Measurements from ENCODE around the gene DIPK2A. TPM values are rescaled to one million over a fixed set of nuclear protein-coding genes. Genes with fewer than 3 reads are reported as not detected.

The DIPK2A gene
- total and polyA plus RNA-seq, 2 donors (not counting 3 experiments of a cell fraction or from before 2014, with no cell fraction given), result 18.9 to 43.0 TPM

DNA sequence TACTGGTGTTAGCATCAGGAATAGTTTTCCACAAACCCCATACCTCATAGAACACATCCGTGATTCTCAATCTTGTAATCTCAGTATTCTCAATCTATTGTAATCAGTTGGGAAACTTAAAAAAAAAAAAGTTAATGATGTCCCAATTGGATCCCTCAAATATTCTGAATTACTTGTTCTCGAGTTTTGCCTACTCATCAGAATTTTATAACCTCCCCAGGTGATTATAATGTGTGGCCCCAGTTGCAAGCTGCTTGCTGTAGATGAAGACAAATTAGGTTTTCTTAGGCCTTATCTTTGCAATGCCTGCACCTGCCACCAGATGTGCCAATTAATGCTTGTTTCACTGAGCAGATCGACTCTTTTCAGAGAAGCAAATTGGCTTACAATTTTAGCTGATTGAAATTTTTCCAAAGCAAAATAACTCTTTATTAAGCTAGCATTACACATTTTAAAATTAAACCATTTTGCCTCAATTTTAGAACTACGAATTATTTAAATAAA, 19.0 kb upstream of the DIPK2A start:
- no peaks in the 10 kb centered on the region for H3K79me2 ChIP-seq (ENCODE audit: control insufficient read depth, insufficient read depth, low read length)
- no TSS peak for BruUV-seq (replicated peaks)
- FAIRE-seq (no peak), DNase-seq (ENCODE audit: low read depth, low spot score) (no peak)
- H3K27me3 ChIP-seq (ENCODE audit: control insufficient read depth in 2 of 2, insufficient read depth in 2 of 2, low read length in 2 of 2), result no peaks in the 10 kb centered on the region
- H3K4me3 ChIP-seq (replicated peaks in 1 of 3; ENCODE audit: insufficient read depth in 1 of 3, low read depth in 1 of 3, low read length in 3 of 3), result no peak overlapping the region
- H3K9ac ChIP-seq (replicated peaks; ENCODE audit: extremely low read depth, insufficient read depth, low read length), result no peak overlapping the region
- no peak overlapping the region for H2AFZ ChIP-seq (ENCODE audit: low read depth, low read length)
- POLR2A ChIA-PET, result no interaction called here
- no peaks in the 10 kb centered on the region for H3K4me1 ChIP-seq (ENCODE audit: control insufficient read depth, extremely low read depth, insufficient read depth, low read length)
- intact Hi-C loops (cut with micrococcal nuclease) (loop anchor here (5.0 kb wide), 1 partner anchor 155 kb away; no protein-coding TSS in a partner anchor), dilution Hi-C loops (cut with MboI; ENCODE audit: extremely low pct_ligation_motif_present, low sequenced_read_pairs) (no loop called here)
- H3K36me3 ChIP-seq (ENCODE audit: control insufficient read depth in 2 of 2, extremely low read depth in 1 of 2, insufficient read depth in 2 of 2, low read length in 2 of 2), result no peaks in the 10 kb centered on the region
- no peaks in the 10 kb centered on the region for H3K9me1 ChIP-seq (replicated peaks; ENCODE audit: control insufficient read depth, extremely low read depth, insufficient read depth, low read length)
- H3K9me3 ChIP-seq (replicated peaks; ENCODE audit: control insufficient read depth, insufficient read depth, low read length), result no peaks in the 10 kb centered on the region
- CTCF ChIA-PET, result interaction anchor here (0.8 to 0.9 kb wide), 3 partner anchors 11 to 177 kb away, joined by 3 to 4 read pairs (median 3); no protein-coding TSS in a partner anchor
- H3K27ac ChIP-seq (ENCODE audit: insufficient read depth, low read depth, low read length), result no peak overlapping the region
- no peaks in the 10 kb centered on the region for H4K20me1 ChIP-seq (replicated peaks; ENCODE audit: control insufficient read depth, extremely low read depth, insufficient read depth, low read length)
- H3K4me2 ChIP-seq (ENCODE audit: insufficient read depth, low read length), result no peak overlapping the region
- TF ChIP-seq POLR2A (IDR thresholded peaks at IDR 0.05; ENCODE audit: low read depth, low read length), result no peak
- no peak for TF ChIP-seq EZH2 (IDR thresholded peaks at IDR 0.05; ENCODE audit: borderline replicate concordance, low read depth, low read length, severe bottlenecking)
- no peak for TF ChIP-seq FOS (IDR thresholded peaks at IDR 0.05; ENCODE audit: borderline replicate concordance, insufficient read depth, low read length)
- TF ChIP-seq, protein P1, sequence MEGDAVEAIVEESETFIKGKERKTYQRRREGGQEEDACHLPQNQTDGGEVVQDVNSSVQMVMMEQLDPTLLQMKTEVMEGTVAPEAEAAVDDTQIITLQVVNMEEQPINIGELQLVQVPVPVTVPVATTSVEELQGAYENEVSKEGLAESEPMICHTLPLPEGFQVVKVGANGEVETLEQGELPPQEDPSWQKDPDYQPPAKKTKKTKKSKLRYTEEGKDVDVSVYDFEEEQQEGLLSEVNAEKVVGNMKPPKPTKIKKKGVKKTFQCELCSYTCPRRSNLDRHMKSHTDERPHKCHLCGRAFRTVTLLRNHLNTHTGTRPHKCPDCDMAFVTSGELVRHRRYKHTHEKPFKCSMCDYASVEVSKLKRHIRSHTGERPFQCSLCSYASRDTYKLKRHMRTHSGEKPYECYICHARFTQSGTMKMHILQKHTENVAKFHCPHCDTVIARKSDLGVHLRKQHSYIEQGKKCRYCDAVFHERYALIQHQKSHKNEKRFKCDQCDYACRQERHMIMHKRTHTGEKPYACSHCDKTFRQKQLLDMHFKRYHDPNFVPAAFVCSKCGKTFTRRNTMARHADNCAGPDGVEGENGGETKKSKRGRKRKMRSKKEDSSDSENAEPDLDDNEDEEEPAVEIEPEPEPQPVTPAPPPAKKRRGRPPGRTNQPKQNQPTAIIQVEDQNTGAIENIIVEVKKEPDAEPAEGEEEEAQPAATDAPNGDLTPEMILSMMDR (IDR thresholded peaks at IDR 0.05; ENCODE audit: extremely low read depth in 1 of 2, insufficient read depth in 1 of 2, low read depth in 1 of 2, low read length in 2 of 2), result no peak
- no peak for TF ChIP-seq MYC (IDR thresholded peaks at IDR 0.05; ENCODE audit: low read depth, low read length)
- TF ChIP-seq GATA2 (IDR thresholded peaks at IDR 0.05; ENCODE audit: insufficient read depth, insufficient read length, low read depth, low read length), result no peak
- no peak for TF ChIP-seq POLR2AphosphoS5 (IDR thresholded peaks at IDR 0.05; ENCODE audit: insufficient read depth, low read depth, low read length)
- TF ChIP-seq, protein P2, sequence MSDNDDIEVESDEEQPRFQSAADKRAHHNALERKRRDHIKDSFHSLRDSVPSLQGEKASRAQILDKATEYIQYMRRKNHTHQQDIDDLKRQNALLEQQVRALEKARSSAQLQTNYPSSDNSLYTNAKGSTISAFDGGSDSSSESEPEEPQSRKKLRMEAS (IDR thresholded peaks at IDR 0.05; ENCODE audit: insufficient read depth, insufficient read length), result no peak
- TF ChIP-seq JUN (IDR thresholded peaks at IDR 0.05; ENCODE audit: borderline replicate concordance, insufficient read depth, insufficient read length, low read depth), result no peak
